ENCODE results near the gene METTL9.
"Not testable (repeated sequence)": the region's sequence is repeated elsewhere in the genome, so short reads cannot be mapped to it uniquely, and the experiment has no call there.

The METTL9 gene

DNA sequence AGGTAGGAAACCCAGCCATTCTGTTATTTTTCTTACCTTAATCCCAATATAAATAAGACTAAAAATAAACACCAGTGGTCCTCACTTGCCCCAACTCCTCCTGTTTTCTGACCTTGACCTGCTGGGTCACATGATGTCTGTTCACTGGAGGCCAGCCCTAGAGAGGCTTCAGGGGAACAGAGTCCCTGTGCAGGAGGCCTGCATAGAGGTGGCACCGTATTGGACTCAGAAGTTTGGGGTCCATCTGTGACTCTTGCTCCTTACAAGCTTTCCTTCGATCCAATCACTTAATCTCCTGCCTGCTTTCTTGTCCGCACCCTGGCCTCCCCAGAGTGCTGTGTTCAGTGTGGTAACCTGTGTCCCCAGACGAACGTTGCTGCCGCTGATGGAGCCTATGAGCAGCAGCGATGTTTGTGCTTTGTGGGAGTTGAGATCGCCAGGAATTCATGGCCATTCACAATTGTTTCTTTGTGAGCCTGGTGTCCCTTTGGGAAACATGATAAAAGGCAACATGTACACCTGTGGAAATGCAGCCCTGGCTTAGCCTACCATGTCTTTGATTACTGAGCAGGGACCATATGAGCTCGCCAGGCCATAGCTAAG, 48.3 kb downstream of the METTL9 start:
- no peak for DNase-seq
- Mint-ChIP-seq H3K4me3 (no peak overlapping the region), H3K27me3 (ENCODE audit: low read depth, poor library complexity) (no peaks in the 10 kb centered on the region), H3K9me3 (no peaks in the 10 kb centered on the region), H3K36me3 (ENCODE audit: low read depth) (peaks cover 13% of the 10 kb centered on the region), H3K27ac (no peak overlapping the region), H3K4me1 (peaks cover 9% of the 10 kb centered on the region)
- TF ChIP-seq, protein P1, sequence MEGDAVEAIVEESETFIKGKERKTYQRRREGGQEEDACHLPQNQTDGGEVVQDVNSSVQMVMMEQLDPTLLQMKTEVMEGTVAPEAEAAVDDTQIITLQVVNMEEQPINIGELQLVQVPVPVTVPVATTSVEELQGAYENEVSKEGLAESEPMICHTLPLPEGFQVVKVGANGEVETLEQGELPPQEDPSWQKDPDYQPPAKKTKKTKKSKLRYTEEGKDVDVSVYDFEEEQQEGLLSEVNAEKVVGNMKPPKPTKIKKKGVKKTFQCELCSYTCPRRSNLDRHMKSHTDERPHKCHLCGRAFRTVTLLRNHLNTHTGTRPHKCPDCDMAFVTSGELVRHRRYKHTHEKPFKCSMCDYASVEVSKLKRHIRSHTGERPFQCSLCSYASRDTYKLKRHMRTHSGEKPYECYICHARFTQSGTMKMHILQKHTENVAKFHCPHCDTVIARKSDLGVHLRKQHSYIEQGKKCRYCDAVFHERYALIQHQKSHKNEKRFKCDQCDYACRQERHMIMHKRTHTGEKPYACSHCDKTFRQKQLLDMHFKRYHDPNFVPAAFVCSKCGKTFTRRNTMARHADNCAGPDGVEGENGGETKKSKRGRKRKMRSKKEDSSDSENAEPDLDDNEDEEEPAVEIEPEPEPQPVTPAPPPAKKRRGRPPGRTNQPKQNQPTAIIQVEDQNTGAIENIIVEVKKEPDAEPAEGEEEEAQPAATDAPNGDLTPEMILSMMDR (IDR thresholded peaks at IDR 0.05) = no peak

DNA sequence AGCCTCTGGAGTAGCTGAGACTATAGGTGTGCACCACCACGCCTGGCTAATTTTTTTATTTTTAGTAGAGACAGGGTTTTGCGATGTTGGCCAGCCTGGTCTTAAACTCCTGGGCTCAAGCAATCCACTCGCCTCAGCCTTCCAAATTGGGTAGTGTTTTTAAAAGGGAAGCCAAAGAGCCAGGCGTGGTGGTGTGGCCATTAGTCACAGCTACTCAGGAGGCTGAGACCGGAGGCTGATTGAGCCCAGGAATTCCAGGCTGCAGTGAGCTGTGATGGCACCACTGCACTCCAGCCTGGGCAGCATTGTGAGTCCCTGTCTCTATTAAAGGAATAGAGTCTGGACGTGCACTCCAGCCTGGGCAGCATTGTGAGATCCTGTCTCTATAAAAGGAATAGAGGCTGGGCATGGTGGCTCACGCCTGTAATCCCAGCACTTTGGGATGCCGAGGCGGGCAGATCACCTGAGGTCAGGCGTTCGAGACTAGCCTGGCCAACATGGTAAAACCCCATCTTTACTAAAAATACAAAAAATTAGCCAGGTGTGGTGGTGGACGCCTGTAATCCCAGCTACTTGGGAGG, 50.5 kb downstream of the METTL9 start:
- DNase-seq, H3K27ac Mint-ChIP-seq: not testable (repeated sequence)
- H3K36me3 Mint-ChIP-seq (ENCODE audit: low read depth) = peaks cover 29% of the 10 kb centered on the region

DNA sequence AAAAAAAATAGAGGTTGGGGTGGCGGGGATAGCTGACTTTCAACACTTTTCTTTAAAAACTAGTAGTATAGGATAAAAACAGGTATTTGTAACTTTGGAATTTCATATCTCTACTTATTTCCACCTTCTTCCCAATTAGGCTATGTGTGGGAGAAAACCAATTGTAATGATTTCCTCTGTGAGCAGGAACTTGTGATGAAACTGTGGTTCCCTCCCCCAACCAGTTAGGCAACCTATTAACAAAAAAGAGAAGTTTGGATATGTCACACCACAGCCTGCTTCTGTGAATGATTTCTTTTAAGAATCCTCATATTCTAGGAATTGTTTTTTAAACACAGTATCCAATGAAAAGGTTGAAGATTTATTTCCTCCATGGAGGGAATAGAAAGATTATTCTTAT, 51.1 kb downstream of the METTL9 start:
- H3K27ac Mint-ChIP-seq = no peak overlapping the region
- H3K4me3 Mint-ChIP-seq = no peak overlapping the region
- no peak for DNase-seq
- no peaks in the 10 kb centered on the region for H3K9me3 Mint-ChIP-seq
- H3K36me3 Mint-ChIP-seq (ENCODE audit: low read depth) = peaks cover 34% of the 10 kb centered on the region
- no peaks in the 10 kb centered on the region for H3K27me3 Mint-ChIP-seq (ENCODE audit: low read depth, poor library complexity)
- TF ChIP-seq, protein P1 (IDR thresholded peaks at IDR 0.05) = no peak
- peaks cover 9% of the 10 kb centered on the region for H3K4me1 Mint-ChIP-seq

More for the DNA sequence above, 50.5 kb downstream of the METTL9 start:
- not testable (repeated sequence) for H3K4me1 Mint-ChIP-seq; H3K9me3 Mint-ChIP-seq; H3K4me3 Mint-ChIP-seq; H3K27me3 Mint-ChIP-seq (ENCODE audit: low read depth, poor library complexity)

DNA sequence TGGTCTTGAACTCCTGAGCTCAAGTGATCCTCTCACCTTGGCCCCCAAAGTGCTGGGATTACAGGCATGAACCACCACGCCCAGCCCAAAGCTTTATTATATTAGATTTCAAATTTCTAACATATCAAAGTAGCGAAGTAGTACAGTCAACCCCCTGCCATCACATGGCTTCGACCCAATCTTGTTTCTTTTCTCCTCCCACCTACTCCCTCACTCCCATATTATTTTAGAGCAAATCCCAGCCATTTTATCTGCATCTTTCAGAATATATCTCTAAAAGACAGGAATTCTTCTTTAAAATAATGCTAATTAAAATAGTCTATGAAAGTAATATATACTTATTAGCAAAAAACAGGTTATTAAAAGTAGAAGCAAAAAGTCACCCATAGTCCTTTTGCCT, 52.1 kb downstream of the METTL9 start:
- Mint-ChIP-seq H3K27ac (no peak overlapping the region), H3K4me3 (no peak overlapping the region), H3K36me3 (ENCODE audit: low read depth) (peaks cover 35% of the 10 kb centered on the region), H3K27me3 (ENCODE audit: low read depth, poor library complexity) (no peaks in the 10 kb centered on the region), H3K4me1 (peaks cover 9% of the 10 kb centered on the region), H3K9me3 (no peaks in the 10 kb centered on the region)
- DNase-seq = no peak
- TF ChIP-seq, protein P1 (IDR thresholded peaks at IDR 0.05) = no peak

DNA sequence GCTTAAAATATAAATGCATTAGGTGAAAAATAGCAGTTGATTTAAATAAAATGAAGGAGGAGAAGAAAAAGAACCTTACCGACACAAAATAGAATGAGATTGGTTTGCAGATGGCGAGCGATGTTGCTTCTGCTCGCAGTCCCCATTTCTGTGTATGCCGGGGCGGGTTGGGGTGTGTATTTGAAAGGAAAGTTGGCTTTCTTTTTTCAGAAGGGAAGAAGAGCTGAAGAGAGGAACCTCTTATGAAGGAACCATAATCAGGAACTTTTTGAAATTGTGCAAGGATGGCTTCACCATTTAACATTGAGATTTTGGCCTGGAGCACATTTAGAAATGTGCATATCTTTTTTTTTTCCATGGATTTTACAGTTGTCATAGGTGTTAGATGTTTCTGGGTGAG, 53.1 kb downstream of the METTL9 start, which contains the start of gene IGSF6:
TSS of gene IGSF6 (minus strand) at position 156 of the 400 bp plus-strand sequence. CDS start at position 146, 10 bp downstream.
- DNase-seq = no peak
- peaks cover 31% of the 10 kb centered on the region for H3K36me3 Mint-ChIP-seq (ENCODE audit: low read depth)
- TF ChIP-seq, protein P1 (IDR thresholded peaks at IDR 0.05) = no peak
- peak within 1 kb of the TSS; percentile 22 for H3K27ac Mint-ChIP-seq
- no peaks in the 10 kb centered on the region for H3K27me3 Mint-ChIP-seq (ENCODE audit: low read depth, poor library complexity)
- peaks cover 8% of the 10 kb centered on the region for H3K4me1 Mint-ChIP-seq
- no peak within 1 kb of the TSS for H3K4me3 Mint-ChIP-seq
- no peaks in the 10 kb centered on the region for H3K9me3 Mint-ChIP-seq

DNA sequence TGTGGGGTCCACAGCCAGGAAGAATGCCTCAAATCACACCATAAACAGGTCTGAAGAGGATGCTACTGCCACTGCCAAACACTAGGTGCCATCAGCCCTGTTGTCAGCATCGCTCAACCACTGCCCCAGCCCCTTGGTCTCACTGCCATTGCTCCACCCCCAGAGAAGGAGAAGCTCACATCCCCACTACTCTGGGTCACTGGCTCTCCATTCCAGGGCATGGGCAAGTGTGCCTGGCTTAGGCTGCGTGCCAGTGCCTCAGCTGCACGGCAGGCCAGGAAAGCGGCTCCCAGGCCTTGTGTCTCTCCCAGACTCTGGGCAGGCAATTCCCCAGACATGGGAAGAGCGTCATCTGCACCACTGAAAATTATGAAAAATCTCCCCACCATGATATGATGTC, 54.2 kb downstream of the METTL9 start:
- no peak for DNase-seq
- H3K9me3 Mint-ChIP-seq = no peaks in the 10 kb centered on the region
- no peak overlapping the region for H3K27ac Mint-ChIP-seq

More for the DNA sequence above, 54.2 kb downstream of the METTL9 start:
- H3K36me3 Mint-ChIP-seq (ENCODE audit: low read depth) = peaks cover 36% of the 10 kb centered on the region
- TF ChIP-seq, protein P1 (IDR thresholded peaks at IDR 0.05) = no peak
- no peak overlapping the region for H3K4me3 Mint-ChIP-seq
- peaks cover 5% of the 10 kb centered on the region for H3K4me1 Mint-ChIP-seq
- H3K27me3 Mint-ChIP-seq (ENCODE audit: low read depth, poor library complexity) = peaks cover 4% of the 10 kb centered on the region
